ENCODE measurements around the gene DCTPP1. TPM values are rescaled to one million over a fixed set of nuclear protein-coding genes. Genes with fewer than 3 reads are reported as not detected.

DCTPP1 gene
- polyA plus RNA-seq, 3 donors: 10.5 to 45.5 (median 32.2) TPM

GRCh38 chr16:30434852-30435251 lies 5.0 kb upstream of the DCTPP1 start:
- intact Hi-C loops (cut with micrococcal nuclease): no loop called here

GRCh38 chr16:30430428-30430970 lies 669 bp upstream of the DCTPP1 start:
- Mint-ChIP-seq H3K4me3 (no peak overlapping the region), H3K27ac (no peak overlapping the region), H3K27me3 (ENCODE audit: low read depth in 3 of 3) (peaks cover 0 to 2% (median 0%) of the 10 kb centered on the region in 3 donors), H3K36me3 (peaks cover 10 to 15% of the 10 kb centered on the region in 2 donors), H3K4me1 (peaks cover 5% of the 10 kb centered on the region), H3K9me3 (no peaks in the 10 kb centered on the region)
- Histone ChIP-seq H3K27me3 (ENCODE audit: control insufficient read depth in 2 of 2, insufficient read depth in 2 of 2, low read length in 2 of 2) (no peaks in the 10 kb centered on the region), H3K4me2 (replicated peaks; ENCODE audit: extremely low read depth, low read length, poor library complexity, severe bottlenecking) (peak overlapping the region; percentile 100), H3K4me1 (ENCODE audit: control insufficient read depth in 1 of 2, insufficient read depth in 2 of 2, low read length in 2 of 2) (peaks cover 20 to 26% of the 10 kb centered on the region in 2 donors), H4K20me1 (ENCODE audit: insufficient read depth, low read length) (no peaks in the 10 kb centered on the region), H3K4me3 (replicated peaks in 1 of 3; ENCODE audit: low read depth in 2 of 3, low read length in 3 of 3) (peak overlapping the region in 2 of 3 experiments; percentile 64 to 86), H3K36me3 (replicated peaks in 1 of 2; ENCODE audit: control insufficient read depth in 1 of 2, insufficient read depth in 2 of 2, low read length in 2 of 2) (peaks cover 0 to 11% of the 10 kb centered on the region in 2 donors), H3K9me3 (replicated peaks in 1 of 2; ENCODE audit: control insufficient read depth in 1 of 2, insufficient read depth in 1 of 2, low read length in 2 of 2) (no peaks in the 10 kb centered on the region), H3K9ac (ENCODE audit: insufficient read depth, low read length, poor library complexity, severe bottlenecking) (peak overlapping the region; percentile 33), H3K79me2 (ENCODE audit: insufficient read depth, low read length) (peaks cover 31% of the 10 kb centered on the region), H2AFZ (ENCODE audit: insufficient read depth, low read depth, low read length, poor library complexity, severe bottlenecking) (peak overlapping the region; percentile 80), H3K27ac (ENCODE audit: low read depth in 1 of 2, low read length in 2 of 2) (peak overlapping the region; percentile 52 to 69)
- peak; percentile 45 for TF ChIP-seq CTCF (IDR thresholded peaks at IDR 0.05)
- 61% methylated on average over 10 of the region's 19 CpGs for WGBS (ENCODE audit: insufficient coverage)
- DNase-seq: no peak
- intact Hi-C loops (cut with micrococcal nuclease): no loop called here

More at GRCh38 chr16:30434852-30435251, 5.0 kb upstream of the DCTPP1 start:
- Mint-ChIP-seq H3K4me3 (no peak overlapping the region), H3K9me3 (no peaks in the 10 kb centered on the region), H3K36me3 (no peaks in the 10 kb centered on the region), H3K4me1 (peaks cover under 1% of the 10 kb centered on the region), H3K27me3 (ENCODE audit: low read depth in 3 of 3) (peaks cover 0 to 6% (median 2%) of the 10 kb centered on the region in 3 donors), H3K27ac (no peak overlapping the region)
- Histone ChIP-seq H4K20me1 (ENCODE audit: insufficient read depth, low read length) (no peaks in the 10 kb centered on the region), H3K4me3 (replicated peaks in 1 of 3; ENCODE audit: low read depth in 2 of 3, low read length in 3 of 3) (no peak overlapping the region), H2AFZ (ENCODE audit: insufficient read depth, low read depth, low read length, poor library complexity, severe bottlenecking) (no peak overlapping the region), H3K27ac (ENCODE audit: low read depth in 1 of 2, low read length in 2 of 2) (no peak overlapping the region), H3K4me1 (ENCODE audit: control insufficient read depth in 1 of 2, insufficient read depth in 2 of 2, low read length in 2 of 2) (peaks cover 10 to 12% of the 10 kb centered on the region in 2 donors), H3K36me3 (replicated peaks in 1 of 2; ENCODE audit: control insufficient read depth in 1 of 2, insufficient read depth in 2 of 2, low read length in 2 of 2) (no peaks in the 10 kb centered on the region), H3K9me3 (replicated peaks in 1 of 2; ENCODE audit: control insufficient read depth in 1 of 2, insufficient read depth in 1 of 2, low read length in 2 of 2) (no peaks in the 10 kb centered on the region), H3K79me2 (ENCODE audit: insufficient read depth, low read length) (peaks cover under 1% of the 10 kb centered on the region), H3K9ac (ENCODE audit: insufficient read depth, low read length, poor library complexity, severe bottlenecking) (no peak overlapping the region), H3K4me2 (replicated peaks; ENCODE audit: extremely low read depth, low read length, poor library complexity, severe bottlenecking) (no peak overlapping the region), H3K27me3 (ENCODE audit: control insufficient read depth in 2 of 2, insufficient read depth in 2 of 2, low read length in 2 of 2) (no peaks in the 10 kb centered on the region)
- DNase-seq: no peak
- WGBS (ENCODE audit: insufficient coverage): 84% methylated on average over 4 of the region's 4 CpGs
- TF ChIP-seq CTCF (IDR thresholded peaks at IDR 0.05): no peak
